HCT116 (cell line): ENCODE data around the gene ENO2. TPM values are rescaled to one million over a fixed set of nuclear protein-coding genes. Genes with fewer than 3 reads are reported as not detected.

ENCODE experiments used
- ATAC-seq: fragments of 200-7000 bp; cut with Tn5 transposase; 2 replicates; pipeline ENCODE4 v1.9.1; 2020; ENCODE audit warnings: mild to moderate bottlenecking, moderate library complexity
- BruUV-seq: library from RNA; stranded (reverse); fragments of 400-500 nt; replicated peaks from 2 replicates; lab custom pipeline; 2021; lab: Mats Ljungman, UMichigan
- CTCF ChIA-PET: fragments of 300-600 bp; sonication (Branson Sonifier 250); formaldehyde crosslinking; loops from one replicate; lab custom pipeline; 2021; ENCODE audit warnings: antibody characterized with exemption; lab: Charles Lee
- POLR2A ChIA-PET: fragments of 300-600, 350-600 bp; sonication (Branson Sonifier 250); formaldehyde crosslinking; loops from one replicate; lab custom pipeline; 2021; ENCODE audit warnings: antibody characterized with exemption; lab: Charles Lee
- RAD21 ChIA-PET, 2 experiments: fragments of 300-600 bp; sonication (Branson Sonifier 250); formaldehyde crosslinking; loops; one replicate each; lab custom pipeline; 2023; ENCODE audit warnings: low total read pairs in 2 of 2; ENCODE audit not compliant: uncharacterized antibody in 2 of 2, unreplicated experiment in 2 of 2, low non-redundant PET in 1 of 2; lab: Charles Lee
- DNase-seq: peaks from one replicate; pipeline ENCODE4 v3.0.0-alpha.2; 2010; ENCODE audit warnings: low read depth, low spot score
- H2AFZ ChIP-seq: fragments of 200-600 bp; shearing (Covaris generic), sonication (generic); 2 replicates; pipeline ENCODE4 v1.6.1; 2017; ENCODE audit warnings: low read depth, mixed run types, mixed read lengths, antibody characterized with exemption, low read length; ENCODE audit not compliant: poor library complexity, severe bottlenecking
- H3K27ac ChIP-seq: 2 replicates; pipeline ENCODE4 v1.5.1; 2012; ENCODE audit warnings: low read depth, low read length
- H3K27me3 ChIP-seq: fragments of 200-600 bp; sonication (generic); 2 replicates; pipeline ENCODE4 v1.6.1; 2016; ENCODE audit warnings: mixed run types, low read length, mixed read lengths; ENCODE audit not compliant: insufficient read depth
- H3K36me3 ChIP-seq, 2 experiments: fragments of 200-500 bp in 1 of 2; fragments of 200-600 bp in 1 of 2; sonication (Bioruptor generic) in 1 of 2; sonication (generic) in 1 of 2; 2 replicates each; pipeline versions ENCODE4 v1.5.1 to v1.6.1; 2014 to 2016; ENCODE audit warnings: low read length in 2 of 2, inconsistent platforms in 1 of 2, mixed read lengths in 1 of 2, mixed run types in 1 of 2; ENCODE audit not compliant: insufficient read depth in 2 of 2, control insufficient read depth in 1 of 2
- H3K4me1 ChIP-seq, 2 experiments: fragments of 200-600 bp in 1 of 2; sonication (generic) in 1 of 2; 2 replicates each; pipeline versions ENCODE4 v1.5.1 to v1.6.1; 2012 to 2017; ENCODE audit warnings: low read length in 2 of 2, inconsistent platforms in 1 of 2, mild to moderate bottlenecking in 1 of 2, mixed read lengths in 1 of 2, mixed run types in 1 of 2, moderate library complexity in 1 of 2; ENCODE audit not compliant: insufficient read depth in 2 of 2, control insufficient read depth in 1 of 2
- H3K4me2 ChIP-seq: fragments of 200-600 bp; sonication (generic); 2 replicates; pipeline ENCODE4 v1.6.1; 2017; ENCODE audit warnings: mixed run types, low read length, mixed read lengths
- H3K4me3 ChIP-seq, 2 experiments: fragments of 200-600 bp in 1 of 2; sonication (generic) in 1 of 2; replicated peaks in 1 of 2; 2 replicates each; pipeline ENCODE4 v1.5.1; 2011 to 2016; ENCODE audit warnings: low read length in 2 of 2, control low read depth in 1 of 2, low read depth in 1 of 2, mild to moderate bottlenecking in 1 of 2, mixed read lengths in 1 of 2, mixed run types in 1 of 2
- H3K79me2 ChIP-seq: fragments of 200-600 bp; sonication (generic); 2 replicates; pipeline ENCODE4 v1.6.1; 2017; ENCODE audit warnings: mild to moderate bottlenecking, mixed run types, low read length, moderate library complexity, mixed read lengths; ENCODE audit not compliant: insufficient read depth
- H3K9ac ChIP-seq: fragments of 200-600 bp; sonication (generic); 2 replicates; pipeline ENCODE4 v1.6.1; 2016; ENCODE audit warnings: low read length, mixed read lengths
- H3K9me2 ChIP-seq: fragments of 200-600 bp; sonication (generic), shearing (Covaris generic); 2 replicates; pipeline ENCODE4 v1.6.1; 2017; ENCODE audit warnings: mixed run types, mild to moderate bottlenecking, moderate library complexity; ENCODE audit not compliant: insufficient read depth
- H3K9me3 ChIP-seq, 2 experiments: fragments of 200-500 bp in 1 of 2; fragments of 200-600 bp in 1 of 2; sonication (Bioruptor generic) in 1 of 2; sonication (generic) in 1 of 2; 2 replicates each; pipeline ENCODE4 v1.6.1; 2014 to 2017; ENCODE audit warnings: low read length in 2 of 2, mixed read lengths in 2 of 2, inconsistent platforms in 1 of 2, low read depth in 1 of 2, mild to moderate bottlenecking in 1 of 2, mixed run types in 1 of 2, moderate library complexity in 1 of 2; ENCODE audit not compliant: control insufficient read depth in 1 of 2, insufficient read depth in 1 of 2
- H4K20me1 ChIP-seq: fragments of 200-600 bp; sonication (generic), shearing (Covaris generic); 2 replicates; pipeline ENCODE4 v1.6.1; 2017; ENCODE audit warnings: mixed run types, mild to moderate bottlenecking, moderate library complexity; ENCODE audit not compliant: insufficient read depth
- CBX3 ChIP-seq: IDR thresholded peaks from 2 replicates; pipeline ENCODE4 v1.6.1; 2012; ENCODE audit warnings: low read depth
- FOSL1 ChIP-seq: IDR thresholded peaks from 2 replicates; pipeline ENCODE4 v1.6.1; 2012; ENCODE audit warnings: low read depth
- JUND ChIP-seq: IDR thresholded peaks from 2 replicates; pipeline ENCODE4 v1.6.1; 2012
- POLR2A ChIP-seq: IDR thresholded peaks from 2 replicates; pipeline ENCODE4 v1.7.0; 2011; ENCODE audit warnings: borderline replicate concordance; ENCODE audit not compliant: insufficient read depth, insufficient read length; ENCODE audit errors: extremely low read depth
- POLR2AphosphoS5 ChIP-seq: IDR thresholded peaks from 2 replicates; pipeline ENCODE4 v1.6.1; 2011; ENCODE audit warnings: mild to moderate bottlenecking, low read depth, low read length, moderate library complexity
- SIN3A ChIP-seq: IDR thresholded peaks from 2 replicates; pipeline ENCODE4 v1.6.1; 2012; ENCODE audit warnings: low read depth
- SP1 ChIP-seq: IDR thresholded peaks from 2 replicates; pipeline ENCODE4 v1.6.1; 2012; ENCODE audit warnings: low read depth
- YY1 ChIP-seq: IDR thresholded peaks from 2 replicates; pipeline ENCODE4 v1.6.1; 2011; ENCODE audit warnings: low read length, low read depth, moderate library complexity, mild to moderate bottlenecking; ENCODE audit not compliant: insufficient replicate concordance; ENCODE audit errors: extremely low read depth
- ZFX ChIP-seq: fragments of 450-650 bp; IDR thresholded peaks from 2 replicates; pipeline ENCODE4 v1.6.1; 2017
- intact Hi-C: fragments of 100-400 bp; cut with micrococcal nuclease; formaldehyde crosslinking; loops from 2 replicates; pipeline ENCODE4 v1.10.0; 2022
- total RNA-seq: library from RNA; stranded (reverse); gene quantifications from one replicate; pipeline ENCODE4 v1.2.1, GENCODE V29; 2021; ENCODE audit not compliant: unreplicated experiment
- TF ChIP-seq, protein P1 (sequence below): IDR thresholded peaks from 2 replicates; pipeline ENCODE4 v1.6.1; 2012
- TF ChIP-seq, protein P2 (sequence below), 3 experiments: fragments of 200-600 bp in 1 of 3; sonication (generic) in 1 of 3; IDR thresholded peaks in 2 of 3; conservative IDR thresholded peaks in 1 of 3; 2 replicates each; pipeline ENCODE4 v1.5.1; 2012 to 2017; ENCODE audit warnings: low read depth in 2 of 3, low read length in 2 of 3, antibody characterized with exemption in 1 of 3, borderline replicate concordance in 1 of 3, control low read depth in 1 of 3, mild to moderate bottlenecking in 1 of 3, mixed read lengths in 1 of 3, mixed run types in 1 of 3, moderate library complexity in 1 of 3; ENCODE audit not compliant: insufficient read depth in 1 of 3
- TF ChIP-seq, protein P3 (sequence below): IDR thresholded peaks from 2 replicates; pipeline ENCODE4 v1.6.1; 2012; ENCODE audit warnings: low read depth

Gene ENO2
- total RNA-seq, 1 experiment from 2014 or later = 117 TPM

DNA sequence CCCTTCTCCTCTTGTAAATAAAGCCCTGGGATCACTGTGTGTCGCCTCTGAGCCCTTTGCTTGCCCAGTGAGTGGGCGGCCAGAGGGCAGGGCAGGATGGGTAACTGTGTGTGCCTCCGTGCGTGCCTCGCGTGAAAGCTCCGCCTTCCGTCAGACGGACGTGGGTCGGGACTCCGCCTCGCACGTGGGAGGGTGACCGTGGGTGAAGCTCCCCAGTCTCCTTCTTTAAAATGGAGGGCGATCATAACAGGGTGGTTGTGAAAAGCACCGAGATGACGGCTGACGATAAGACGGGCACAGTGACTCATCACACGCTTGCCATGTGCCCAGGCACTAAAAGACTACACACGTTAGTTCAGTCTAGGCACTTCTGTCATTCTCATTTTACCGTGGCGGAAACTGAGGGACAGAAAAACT is 46.9 kb downstream of the ENO2 start:
- H3K4me2 ChIP-seq = peak overlapping the region; percentile 87
- BruUV-seq = TSS peak; percentile 59
- peak overlapping the region; percentile 97 for H3K27ac ChIP-seq
- peak overlapping the region; percentile 96 to 99 for H3K4me3 ChIP-seq
- intact Hi-C loops = loop anchor here (1.0 to 5.0 kb wide), 2 partner anchors 15 to 209 kb away; partner anchors contain the start of gene MLF2
- no peaks in the 10 kb centered on the region for H3K9me2 ChIP-seq
- H2AFZ ChIP-seq = no peak overlapping the region
- ChIA-PET POLR2A (interaction anchor here (0.7 to 9.9 kb wide), 18 partner anchors 9 to 195 kb away, joined by 3 to 269 read pairs (median 4); partner anchors contain the start of genes ATN1, C12orf57, LPCAT3 and PHB2), RAD21 (interaction anchor here in 1 of 2 experiments (1.5 to 4.0 kb wide), 2 partner anchors 16 to 36 kb away, joined by 3 to 22 read pairs; no protein-coding TSS in a partner anchor), CTCF (interaction anchor here (1.1 to 6.0 kb wide), 6 partner anchors 11 to 147 kb away, joined by 3 to 101 read pairs (median 8); partner anchors contain the start of genes C12orf57, LPCAT3, RNU7-1 and SPSB2)
- peaks cover 34% of the 10 kb centered on the region for H3K79me2 ChIP-seq
- peak; percentile 31 for ATAC-seq
- H3K9me3 ChIP-seq = no peaks in the 10 kb centered on the region
- no peak for DNase-seq
- peaks cover 28 to 52% of the 10 kb centered on the region in 2 experiments for H3K4me1 ChIP-seq
- H3K27me3 ChIP-seq = no peaks in the 10 kb centered on the region
- peaks cover 2 to 10% of the 10 kb centered on the region in 2 experiments; a peak in 2 of 4 replicates for H3K36me3 ChIP-seq
- peak overlapping the region; percentile 100 for H3K9ac ChIP-seq
- H4K20me1 ChIP-seq = peaks cover 8% of the 10 kb centered on the region; the same call in 1 of the 2 replicates
- TF ChIP-seq FOSL1 = no peak
- TF ChIP-seq POLR2A = peak; percentile 44
- TF ChIP-seq YY1 = peak; percentile 66

DNA sequence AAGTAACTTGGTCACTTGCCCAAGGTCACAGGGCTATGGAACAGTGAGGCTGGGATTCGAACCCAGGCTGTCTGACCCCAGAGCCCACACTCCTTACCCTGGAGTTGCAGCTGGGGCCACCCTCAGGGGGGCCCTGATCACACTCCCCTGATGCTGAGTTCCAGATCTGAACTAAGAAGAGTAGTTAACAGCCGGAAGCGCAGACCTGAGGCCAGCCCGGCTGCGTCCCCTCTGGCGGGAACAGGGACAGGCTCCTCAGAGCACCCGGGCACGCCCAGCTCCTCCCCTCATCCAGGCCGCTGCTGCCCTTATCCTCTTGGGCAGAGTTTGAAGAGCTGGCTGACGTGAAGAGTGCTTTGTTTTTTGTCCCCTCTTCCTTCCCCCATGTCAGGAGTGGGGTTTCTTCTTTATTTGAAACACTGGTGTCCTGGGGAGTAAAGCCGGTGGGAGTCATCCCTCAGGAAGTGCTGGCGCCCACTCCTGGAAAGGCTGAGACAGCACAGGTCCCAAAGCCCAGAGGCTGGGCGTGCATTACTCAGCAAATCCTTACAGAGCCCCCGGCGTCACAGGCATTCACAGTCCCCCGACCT is 47.4 kb downstream of the ENO2 start:
- peak; percentile 73 for DNase-seq
- Histone ChIP-seq H3K4me2 (peak overlapping the region; percentile 87), H4K20me1 (peaks cover 8% of the 10 kb centered on the region; the same call in 1 of the 2 replicates), H3K27ac (peak overlapping the region; percentile 97), H3K27me3 (no peaks in the 10 kb centered on the region), H3K9me2 (no peaks in the 10 kb centered on the region), H3K9me3 (no peaks in the 10 kb centered on the region), H2AFZ (no peak overlapping the region), H3K36me3 (peaks cover 6 to 13% of the 10 kb centered on the region in 2 experiments; a peak in 2 of 4 replicates), H3K9ac (peak overlapping the region; percentile 100), H3K4me3 (peak overlapping the region; percentile 96 to 99), H3K4me1 (peaks cover 28 to 53% of the 10 kb centered on the region in 2 experiments), H3K79me2 (peaks cover 36% of the 10 kb centered on the region)
- ChIA-PET CTCF (interaction anchor here (1.1 to 6.0 kb wide), 6 partner anchors 12 to 146 kb away, joined by 3 to 101 read pairs (median 8); partner anchors contain the start of genes C12orf57, LPCAT3, RNU7-1 and SPSB2), POLR2A (interaction anchor here (0.7 to 9.9 kb wide), 19 partner anchors 8 to 195 kb away, joined by 3 to 269 read pairs (median 4); partner anchors contain the start of genes ATN1, C12orf57, C1RL and LPCAT3), RAD21 (interaction anchor here (0.5 to 4.0 kb wide), 6 partner anchors 15 to 153 kb away, joined by 3 to 22 read pairs (median 4); partner anchors contain the start of genes C12orf57 (in 1 of the 2) and RNU7-1 (in 1 of the 2))
- intact Hi-C loops = loop anchor here (1.0 to 5.0 kb wide), 2 partner anchors 15 to 209 kb away; partner anchors contain the start of gene MLF2
- peak; percentile 54 for ATAC-seq
- BruUV-seq = no TSS peak
- no peak for TF ChIP-seq ZFX
- TF ChIP-seq SP1 = no peak
- TF ChIP-seq, protein P1, sequence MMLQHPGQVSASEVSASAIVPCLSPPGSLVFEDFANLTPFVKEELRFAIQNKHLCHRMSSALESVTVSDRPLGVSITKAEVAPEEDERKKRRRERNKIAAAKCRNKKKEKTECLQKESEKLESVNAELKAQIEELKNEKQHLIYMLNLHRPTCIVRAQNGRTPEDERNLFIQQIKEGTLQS = no peak
- TF ChIP-seq, protein P2, sequence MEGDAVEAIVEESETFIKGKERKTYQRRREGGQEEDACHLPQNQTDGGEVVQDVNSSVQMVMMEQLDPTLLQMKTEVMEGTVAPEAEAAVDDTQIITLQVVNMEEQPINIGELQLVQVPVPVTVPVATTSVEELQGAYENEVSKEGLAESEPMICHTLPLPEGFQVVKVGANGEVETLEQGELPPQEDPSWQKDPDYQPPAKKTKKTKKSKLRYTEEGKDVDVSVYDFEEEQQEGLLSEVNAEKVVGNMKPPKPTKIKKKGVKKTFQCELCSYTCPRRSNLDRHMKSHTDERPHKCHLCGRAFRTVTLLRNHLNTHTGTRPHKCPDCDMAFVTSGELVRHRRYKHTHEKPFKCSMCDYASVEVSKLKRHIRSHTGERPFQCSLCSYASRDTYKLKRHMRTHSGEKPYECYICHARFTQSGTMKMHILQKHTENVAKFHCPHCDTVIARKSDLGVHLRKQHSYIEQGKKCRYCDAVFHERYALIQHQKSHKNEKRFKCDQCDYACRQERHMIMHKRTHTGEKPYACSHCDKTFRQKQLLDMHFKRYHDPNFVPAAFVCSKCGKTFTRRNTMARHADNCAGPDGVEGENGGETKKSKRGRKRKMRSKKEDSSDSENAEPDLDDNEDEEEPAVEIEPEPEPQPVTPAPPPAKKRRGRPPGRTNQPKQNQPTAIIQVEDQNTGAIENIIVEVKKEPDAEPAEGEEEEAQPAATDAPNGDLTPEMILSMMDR (IDR thresholded peaks at IDR 0.05 in 2 of 3, conservative IDR thresholded peaks at IDR 0.05 in 1 of 3; ENCODE audit: borderline replicate concordance in 1 of 3, insufficient read depth in 1 of 3, low read depth in 2 of 3, low read length in 2 of 3) = peak in 2 of 3 experiments; percentile 65 to 84; a peak in 4 of 6 replicates
- TF ChIP-seq POLR2AphosphoS5 = peak; percentile 56; the same call in 1 of the 2 replicates
- TF ChIP-seq, protein P3, sequence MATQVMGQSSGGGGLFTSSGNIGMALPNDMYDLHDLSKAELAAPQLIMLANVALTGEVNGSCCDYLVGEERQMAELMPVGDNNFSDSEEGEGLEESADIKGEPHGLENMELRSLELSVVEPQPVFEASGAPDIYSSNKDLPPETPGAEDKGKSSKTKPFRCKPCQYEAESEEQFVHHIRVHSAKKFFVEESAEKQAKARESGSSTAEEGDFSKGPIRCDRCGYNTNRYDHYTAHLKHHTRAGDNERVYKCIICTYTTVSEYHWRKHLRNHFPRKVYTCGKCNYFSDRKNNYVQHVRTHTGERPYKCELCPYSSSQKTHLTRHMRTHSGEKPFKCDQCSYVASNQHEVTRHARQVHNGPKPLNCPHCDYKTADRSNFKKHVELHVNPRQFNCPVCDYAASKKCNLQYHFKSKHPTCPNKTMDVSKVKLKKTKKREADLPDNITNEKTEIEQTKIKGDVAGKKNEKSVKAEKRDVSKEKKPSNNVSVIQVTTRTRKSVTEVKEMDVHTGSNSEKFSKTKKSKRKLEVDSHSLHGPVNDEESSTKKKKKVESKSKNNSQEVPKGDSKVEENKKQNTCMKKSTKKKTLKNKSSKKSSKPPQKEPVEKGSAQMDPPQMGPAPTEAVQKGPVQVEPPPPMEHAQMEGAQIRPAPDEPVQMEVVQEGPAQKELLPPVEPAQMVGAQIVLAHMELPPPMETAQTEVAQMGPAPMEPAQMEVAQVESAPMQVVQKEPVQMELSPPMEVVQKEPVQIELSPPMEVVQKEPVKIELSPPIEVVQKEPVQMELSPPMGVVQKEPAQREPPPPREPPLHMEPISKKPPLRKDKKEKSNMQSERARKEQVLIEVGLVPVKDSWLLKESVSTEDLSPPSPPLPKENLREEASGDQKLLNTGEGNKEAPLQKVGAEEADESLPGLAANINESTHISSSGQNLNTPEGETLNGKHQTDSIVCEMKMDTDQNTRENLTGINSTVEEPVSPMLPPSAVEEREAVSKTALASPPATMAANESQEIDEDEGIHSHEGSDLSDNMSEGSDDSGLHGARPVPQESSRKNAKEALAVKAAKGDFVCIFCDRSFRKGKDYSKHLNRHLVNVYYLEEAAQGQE = no peak
- TF ChIP-seq CBX3 = no peak
- no peak for TF ChIP-seq SIN3A
- no peak for TF ChIP-seq JUND
